ENCODE measurements around the gene MAPK8IP1.

DNA sequence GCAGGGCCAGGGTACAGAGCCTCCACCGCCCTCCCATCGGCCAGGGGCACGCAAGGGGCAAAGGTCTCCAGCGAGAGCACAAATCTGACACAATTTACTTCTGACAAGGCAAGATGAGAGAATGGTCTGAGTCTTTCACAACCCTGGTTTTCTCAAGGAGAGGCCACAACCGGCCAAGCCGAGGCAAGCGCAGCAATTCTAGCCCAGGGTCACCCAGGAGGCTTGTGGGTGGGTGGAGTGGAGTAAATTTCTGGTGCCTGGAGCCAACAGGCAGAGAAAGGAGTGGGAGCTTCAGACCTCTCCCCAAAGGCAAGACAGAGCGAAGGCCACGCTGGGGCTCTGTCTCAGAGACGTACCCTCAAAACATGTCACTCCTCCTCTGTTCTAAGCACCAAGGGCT, 46.3 kb downstream of the MAPK8IP1 start:
- TF ChIP-seq POLR2A (IDR thresholded peaks at IDR 0.05), result no peak
- TF ChIP-seq, protein P1, sequence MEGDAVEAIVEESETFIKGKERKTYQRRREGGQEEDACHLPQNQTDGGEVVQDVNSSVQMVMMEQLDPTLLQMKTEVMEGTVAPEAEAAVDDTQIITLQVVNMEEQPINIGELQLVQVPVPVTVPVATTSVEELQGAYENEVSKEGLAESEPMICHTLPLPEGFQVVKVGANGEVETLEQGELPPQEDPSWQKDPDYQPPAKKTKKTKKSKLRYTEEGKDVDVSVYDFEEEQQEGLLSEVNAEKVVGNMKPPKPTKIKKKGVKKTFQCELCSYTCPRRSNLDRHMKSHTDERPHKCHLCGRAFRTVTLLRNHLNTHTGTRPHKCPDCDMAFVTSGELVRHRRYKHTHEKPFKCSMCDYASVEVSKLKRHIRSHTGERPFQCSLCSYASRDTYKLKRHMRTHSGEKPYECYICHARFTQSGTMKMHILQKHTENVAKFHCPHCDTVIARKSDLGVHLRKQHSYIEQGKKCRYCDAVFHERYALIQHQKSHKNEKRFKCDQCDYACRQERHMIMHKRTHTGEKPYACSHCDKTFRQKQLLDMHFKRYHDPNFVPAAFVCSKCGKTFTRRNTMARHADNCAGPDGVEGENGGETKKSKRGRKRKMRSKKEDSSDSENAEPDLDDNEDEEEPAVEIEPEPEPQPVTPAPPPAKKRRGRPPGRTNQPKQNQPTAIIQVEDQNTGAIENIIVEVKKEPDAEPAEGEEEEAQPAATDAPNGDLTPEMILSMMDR (IDR thresholded peaks at IDR 0.05), result no peak
- no peak for TF ChIP-seq POLR2AphosphoS5 (IDR thresholded peaks at IDR 0.05)
- TF ChIP-seq EP300 (IDR thresholded peaks at IDR 0.05), result no peak

Measured in suprapubic skin (tissue), 4 donors.